ENCODE data around the gene POMT1. TPM values are rescaled to one million over a fixed set of nuclear protein-coding genes. Genes with fewer than 3 reads are reported as not detected.

The POMT1 gene
- total and polyA plus RNA-seq, 2 of the 8 experiments (the other 6 are each of a cell fraction or from before 2014, with no cell fraction given), result 22.3 to 33.2 TPM

GRCh38 chr9:131500377-131500776, 2.3 kb upstream of the POMT1 start:
- Histone ChIP-seq H3K23ac (ENCODE audit: insufficient read length) (no peak overlapping the region), H2AFZ (ENCODE audit: low read length) (no peak overlapping the region), H3K36me3 (ENCODE audit: control insufficient read depth in 2 of 4, insufficient read depth in 4 of 4, low read length in 3 of 4) (peaks cover 29 to 38% (median 34%) of the 10 kb centered on the region in 4 experiments), H3K9me3 (ENCODE audit: insufficient read depth in 2 of 2, low read depth in 1 of 2, low read length in 1 of 2) (no peaks in the 10 kb centered on the region), H2BK5ac (ENCODE audit: low read depth, low read length) (no peak overlapping the region), H3K27me3 (replicated peaks in 1 of 4; ENCODE audit: control insufficient read depth in 3 of 4, extremely low read depth in 1 of 4, insufficient read depth in 3 of 4, low read length in 3 of 4) (peaks cover 0 to 8% (median 0%) of the 10 kb centered on the region in 4 experiments; a peak in 2 of 7 replicates), H3K4ac (replicated peaks; ENCODE audit: insufficient read length, low read depth, low read length) (no peak overlapping the region), H4K91ac (replicated peaks; ENCODE audit: insufficient read length, low read length) (no peak overlapping the region), H2BK15ac (ENCODE audit: low read length) (no peak overlapping the region), H3K79me2 (ENCODE audit: control insufficient read depth in 1 of 2, insufficient read depth in 2 of 2, low read length in 2 of 2) (no peaks in the 10 kb centered on the region; a peak in 1 of 4 replicates), H3K4me1 (replicated peaks in 1 of 4; ENCODE audit: control insufficient read depth in 3 of 4, insufficient read depth in 4 of 4, low read length in 3 of 4) (peaks cover 0 to 9% (median 5%) of the 10 kb centered on the region in 4 experiments; a peak in 4 of 7 replicates), H2BK120ac (replicated peaks; ENCODE audit: low read depth, low read length) (no peak overlapping the region), H3K14ac (ENCODE audit: insufficient read length) (no peak overlapping the region), H3K79me1 (ENCODE audit: low read depth, low read length) (peaks cover 4% of the 10 kb centered on the region; the same call in 1 of the 2 replicates), H2BK20ac (ENCODE audit: low read length) (no peak overlapping the region), H3K4me2 (ENCODE audit: insufficient read depth in 1 of 2, low read depth in 2 of 2, low read length in 2 of 2) (no peak overlapping the region), H3K27ac (ENCODE audit: low read depth, low read length) (no peak overlapping the region), H2BK12ac (ENCODE audit: low read depth, low read length) (no peak overlapping the region), H3K9ac (replicated peaks in 1 of 4; ENCODE audit: extremely low read depth in 1 of 4, low read depth in 3 of 4, low read length in 3 of 4) (no peak overlapping the region), H2AK5ac (ENCODE audit: low read depth, low read length) (no peak overlapping the region), H4K8ac (ENCODE audit: extremely low read depth, insufficient read depth, low read length) (no peak overlapping the region), H3K18ac (ENCODE audit: extremely low read depth, low read length) (no peak overlapping the region), H3K56ac (replicated peaks; ENCODE audit: insufficient read length, low read depth, low read length) (no peak overlapping the region), H4K20me1 (replicated peaks in 1 of 2; ENCODE audit: control insufficient read depth in 1 of 2, insufficient read depth in 2 of 2, low read length in 2 of 2) (peaks cover 12 to 14% of the 10 kb centered on the region in 2 experiments), H4K5ac (ENCODE audit: insufficient read length, low read depth, low read length) (no peak overlapping the region), H3K23me2 (ENCODE audit: low read depth, low read length) (peaks cover 5% of the 10 kb centered on the region), H3K4me3 (ENCODE audit: extremely low read depth in 1 of 4, insufficient read depth in 2 of 4, low read depth in 3 of 4, low read length in 4 of 4) (no peak overlapping the region)
- CTCF ChIA-PET (ENCODE audit: partially characterized antibody), result interaction anchor here (1.0 to 1.9 kb wide), 4 partner anchors 10 to 24 kb away, joined by 3 to 6 read pairs (median 4); no protein-coding TSS in a partner anchor
- FAIRE-seq (no peak), DNase-seq (ENCODE audit: low read depth in 1 of 2, low spot score in 2 of 2) (no peak)
- POLR2A ChIA-PET (ENCODE audit: partially characterized antibody), result interaction anchor here (0.7 to 3.1 kb wide), 17 partner anchors 9 to 151 kb away, joined by 3 to 8 read pairs (median 3); partner anchors contain the start of gene PRRT1B
- WGBS, 2 experiments (ENCODE audit: extremely low coverage in 1 of 2, insufficient coverage in 1 of 2, insufficient read length in 1 of 2, insufficient replicate concordance in 2 of 2, low coverage in 1 of 2, low lambda C conversion rate in 2 of 2, missing lambda C conversion rate in 1 of 2), result 85% methylated on average over 12 of the region's 12 CpGs; no CpG with 5 or more reads in 1 of the 2 experiments
- TF ChIP-seq POLR2AphosphoS5 (IDR thresholded peaks at IDR 0.05; ENCODE audit: low read depth, low read length), result peak; percentile 76
- TF ChIP-seq TCF12 (IDR thresholded peaks at IDR 0.05; ENCODE audit: low read depth, low read length), result no peak
